Endothelial cell of umbilical vein (primary cell): ENCODE data around the gene BAZ1A. TPM values are rescaled to one million over a fixed set of nuclear protein-coding genes. Genes with fewer than 3 reads are reported as not detected.

Source experiments
- BruUV-seq: library from RNA; stranded (reverse); fragments of 400-500 nt; replicated peaks from 2 replicates; lab custom pipeline; 2021; lab: Mats Ljungman, UMichigan
- CTCF ChIA-PET: fragments of 300-600, 350-600 bp; sonication (Branson Sonifier 250); formaldehyde crosslinking; loops from one replicate; lab custom pipeline; 2021; ENCODE audit warnings: antibody characterized with exemption, inconsistent platforms; lab: Charles Lee
- POLR2A ChIA-PET: fragments of 300-600, 350-600 bp; sonication (Branson Sonifier 250); formaldehyde crosslinking; loops from one replicate; lab custom pipeline; 2021; ENCODE audit warnings: antibody characterized with exemption, inconsistent platforms; lab: Charles Lee
- DNase-seq: peaks from one replicate; pipeline ENCODE4 v3.0.0-alpha.2; 2011; ENCODE audit warnings: low read depth, low spot score
- FAIRE-seq: peaks from 2 replicates; lab custom pipeline; 2011; peaks lifted over from hg19 to GRCh38; lab: Jason Lieb, UNC
- H2AFZ ChIP-seq: 2 replicates; pipeline ENCODE4 v1.6.0; 2012; ENCODE audit warnings: low read depth, low read length, control low read depth, inconsistent platforms
- H3K27ac ChIP-seq: 2 replicates; pipeline ENCODE4 v1.5.1; 2011; ENCODE audit warnings: low read depth, mild to moderate bottlenecking, control low read depth, low read length, moderate library complexity; ENCODE audit not compliant: insufficient read depth
- H3K27me3 ChIP-seq, 2 experiments: 2 replicates each; pipeline versions ENCODE4 v1.6.0 to v1.6.1; 2011; ENCODE audit warnings: low read length in 2 of 2, mixed read lengths in 1 of 2; ENCODE audit not compliant: control insufficient read depth in 2 of 2, insufficient read depth in 2 of 2
- H3K36me3 ChIP-seq, 2 experiments: 2 replicates in 1 of 2; 3 replicates in 1 of 2; pipeline ENCODE4 v1.5.1; 2011; ENCODE audit warnings: low read length in 2 of 2, mild to moderate bottlenecking in 1 of 2, moderate library complexity in 1 of 2; ENCODE audit not compliant: control insufficient read depth in 2 of 2, insufficient read depth in 2 of 2; ENCODE audit errors: extremely low read depth in 1 of 2
- H3K4me1 ChIP-seq: 3 replicates; pipeline ENCODE4 v1.5.1; 2011; ENCODE audit warnings: mild to moderate bottlenecking, low read length; ENCODE audit not compliant: control insufficient read depth, insufficient read depth; ENCODE audit errors: extremely low read depth
- H3K4me2 ChIP-seq: 2 replicates; pipeline ENCODE4 v1.6.1; 2011; ENCODE audit warnings: low read length, control low read depth, mixed read lengths; ENCODE audit not compliant: insufficient read depth
- H3K4me3 ChIP-seq, 3 experiments: fragments of 200-600 bp in 1 of 3; sonication (generic), shearing (Covaris generic) in 1 of 3; replicated peaks in 1 of 3; 2 replicates each; pipeline ENCODE4 v1.5.1; 2011 to 2016; ENCODE audit warnings: control low read depth in 3 of 3, low read length in 3 of 3, mild to moderate bottlenecking in 2 of 3, inconsistent platforms in 1 of 3, low read depth in 1 of 3, moderate library complexity in 1 of 3; ENCODE audit not compliant: insufficient read depth in 1 of 3
- H3K79me2 ChIP-seq: 2 replicates; pipeline ENCODE4 v1.6.0; 2012; ENCODE audit warnings: low read length, inconsistent platforms; ENCODE audit not compliant: control insufficient read depth, insufficient read depth
- H3K9ac ChIP-seq: replicated peaks from 2 replicates; pipeline ENCODE3; 2011; ENCODE audit warnings: low read length, control low read depth; ENCODE audit not compliant: insufficient read depth; ENCODE audit errors: extremely low read depth
- H3K9me1 ChIP-seq: replicated peaks from 3 replicates; pipeline ENCODE4 v1.6.0; 2011; ENCODE audit warnings: mild to moderate bottlenecking, low read length; ENCODE audit not compliant: control insufficient read depth, insufficient read depth; ENCODE audit errors: extremely low read depth
- H3K9me3 ChIP-seq: replicated peaks from 2 replicates; pipeline ENCODE4 v1.5.1; 2012; ENCODE audit warnings: low read length, inconsistent platforms; ENCODE audit not compliant: control insufficient read depth, insufficient read depth
- H4K20me1 ChIP-seq: replicated peaks from 2 replicates; pipeline ENCODE3; 2011; ENCODE audit warnings: mild to moderate bottlenecking, low read length; ENCODE audit not compliant: control insufficient read depth, insufficient read depth; ENCODE audit errors: extremely low read depth
- CTCF ChIP-seq, 2 donors: IDR thresholded peaks; 1 replicate in 1 of 2; 2 replicates in 1 of 2; pipeline ENCODE4 v1.5.1; 2011; ENCODE audit warnings: low read length in 2 of 2, mild to moderate bottlenecking in 2 of 2, moderate library complexity in 2 of 2, control low read depth in 1 of 2, inconsistent platforms in 1 of 2, low read depth in 1 of 2; ENCODE audit not compliant: insufficient read depth in 1 of 2; ENCODE audit errors: extremely low read depth in 1 of 2
- EZH2 ChIP-seq: IDR thresholded peaks from 2 replicates; pipeline ENCODE4 v1.6.1; 2012; ENCODE audit warnings: borderline replicate concordance, low read depth, mild to moderate bottlenecking, moderate library complexity, low read length, inconsistent platforms; ENCODE audit not compliant: severe bottlenecking
- FOS ChIP-seq: IDR thresholded peaks from 2 replicates; pipeline ENCODE4 v1.6.1; 2011; ENCODE audit warnings: mild to moderate bottlenecking, low read length, moderate library complexity, borderline replicate concordance; ENCODE audit not compliant: insufficient read depth
- GATA2 ChIP-seq: IDR thresholded peaks from 2 replicates; pipeline ENCODE4 v1.7.0; 2011; ENCODE audit warnings: low read depth, mild to moderate bottlenecking, moderate library complexity, mixed read lengths, low read length; ENCODE audit not compliant: insufficient read length, insufficient read depth
- JUN ChIP-seq: IDR thresholded peaks from 2 replicates; pipeline ENCODE4 v1.6.1; 2011; ENCODE audit warnings: borderline replicate concordance, low read depth; ENCODE audit not compliant: insufficient read length, insufficient read depth
- MAX ChIP-seq: IDR thresholded peaks from 2 replicates; pipeline ENCODE4 v1.6.1; 2011; ENCODE audit not compliant: insufficient read depth, insufficient read length
- MYC ChIP-seq: IDR thresholded peaks from one replicate; pipeline ENCODE4 v1.6.1; 2011; ENCODE audit warnings: mild to moderate bottlenecking, low read depth, low read length
- POLR2A ChIP-seq: IDR thresholded peaks from 2 replicates; pipeline ENCODE4 v1.6.1; 2012; ENCODE audit warnings: low read depth, mild to moderate bottlenecking, control low read depth, low read length
- POLR2AphosphoS5 ChIP-seq: IDR thresholded peaks from 2 replicates; pipeline ENCODE4 v1.6.1; 2012; ENCODE audit warnings: low read depth, mild to moderate bottlenecking, control low read depth, low read length, moderate library complexity; ENCODE audit not compliant: insufficient read depth
- dilution Hi-C: fragments of 300-500 bp; cut with MboI; formaldehyde crosslinking; loops from one replicate; pipeline ENCODE4 v1.15.0; 2019; ENCODE audit warnings: low sequenced_read_pairs; ENCODE audit not compliant: extremely low pct_ligation_motif_present
- intact Hi-C: fragments of 100-400 bp; cut with micrococcal nuclease; formaldehyde crosslinking; loops from one replicate; pipeline ENCODE4 v1.10.0; 2022
- polyA plus RNA-seq, 4 experiments: library from polyadenylated mRNA; depleted of rRNA in 3 of 4; stranded (reverse) in 3 of 4; unstranded in 1 of 4; fragments of >200 nt; gene quantifications; 2 replicates each; pipeline versions ENCODE4 v1.2.1 to v1.2.3, GENCODE V29; 2011 to 2012; ENCODE audit warnings: missing spikeins in 1 of 4
- total RNA-seq: library from RNA; stranded (reverse); gene quantifications from 2 replicates; pipeline ENCODE4 v1.2.3, GENCODE V29; 2021

BAZ1A gene
- total and polyA plus RNA-seq, 2 donors (not counting 3 experiments of a cell fraction or from before 2014, with no cell fraction given), result 15.2 to 52.1 TPM

DNA sequence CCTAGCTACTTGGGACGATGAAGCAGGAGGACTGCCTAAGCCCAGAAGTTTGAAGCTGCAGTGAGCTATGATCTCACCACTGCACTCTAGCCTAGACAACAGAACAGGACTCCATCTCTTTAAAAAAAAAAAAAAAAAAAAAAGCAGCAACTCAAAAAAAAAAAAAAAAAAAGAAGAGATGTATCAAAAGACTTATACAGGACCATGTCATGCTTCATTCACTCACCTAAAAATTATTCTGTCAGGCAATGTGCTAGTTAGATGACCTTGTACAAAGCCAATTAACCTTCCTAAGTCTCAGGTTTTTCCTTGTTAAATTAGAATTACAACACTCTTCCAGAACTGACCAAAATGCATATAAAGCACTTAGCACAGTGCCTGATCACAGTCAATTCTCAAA, 50.9 kb downstream of the BAZ1A start:
- FAIRE-seq (no peak), DNase-seq (no peak)
- intact Hi-C loops (no loop called here), dilution Hi-C loops (no loop called here)
- no peak overlapping the region for H3K4me2 ChIP-seq
- no peak overlapping the region for H3K4me3 ChIP-seq
- H3K36me3 ChIP-seq, result peaks cover 3 to 8% of the 10 kb centered on the region in 2 experiments
- no peak overlapping the region for H3K9ac ChIP-seq
- H3K9me1 ChIP-seq, result no peaks in the 10 kb centered on the region
- ChIA-PET POLR2A (interaction anchor here (0.7 kb wide), 1 partner anchor 15 kb away, joined by 4 read pairs; no protein-coding TSS in a partner anchor), CTCF (interaction anchor here (0.6 to 1.5 kb wide), 2 partner anchors 15 to 20 kb away, joined by 3 read pairs; no protein-coding TSS in a partner anchor)
- no peaks in the 10 kb centered on the region for H3K4me1 ChIP-seq
- no peaks in the 10 kb centered on the region for H4K20me1 ChIP-seq
- no peaks in the 10 kb centered on the region for H3K9me3 ChIP-seq
- no TSS peak for BruUV-seq
- TF ChIP-seq POLR2A (no peak), FOS (no peak), POLR2AphosphoS5 (no peak), MYC (no peak), EZH2 (no peak), GATA2 (no peak), CTCF (IDR thresholded peaks at IDR 0.05; ENCODE audit: extremely low read depth in 1 of 2, insufficient read depth in 1 of 2, low read depth in 1 of 2, low read length in 2 of 2) (no peak), MAX (no peak), JUN (no peak)
- H3K27me3 ChIP-seq, result no peaks in the 10 kb centered on the region
- H3K27ac ChIP-seq, result no peak overlapping the region
- H2AFZ ChIP-seq, result no peak overlapping the region
- peaks cover 20% of the 10 kb centered on the region for H3K79me2 ChIP-seq
